PC-3 (cell line): Measurements from ENCODE around the gene PSKH1. TPM values are rescaled to one million over a fixed set of nuclear protein-coding genes. Genes with fewer than 3 reads are reported as not detected.

Source experiments
- ATAC-seq: fragments of 200-7000 bp; cut with Tn5 transposase; 2 replicates; pipeline ENCODE4 v1.9.1; 2020; ENCODE audit warnings: mild to moderate bottlenecking, moderate library complexity
- BruUV-seq: library from RNA; stranded (reverse); fragments of 400-500 nt; replicated peaks from 2 replicates; lab custom pipeline; 2021; lab: Mats Ljungman, UMichigan
- CTCF ChIA-PET: fragments of 300-600 bp; sonication (Branson Sonifier 250); formaldehyde crosslinking; loops from one replicate; lab custom pipeline; 2022; ENCODE audit warnings: antibody characterized with exemption; lab: Charles Lee
- POLR2A ChIA-PET: fragments of 300-600 bp; sonication (Branson Sonifier 250); formaldehyde crosslinking; loops from one replicate; lab custom pipeline; 2022; ENCODE audit warnings: antibody characterized with exemption; ENCODE audit not compliant: unreplicated experiment; lab: Charles Lee
- DNase-seq: peaks from one replicate; pipeline ENCODE4 v3.0.0-alpha.2; 2015
- H2AFZ ChIP-seq: fragments of 300-600 bp; sonication (generic); 2 replicates; pipeline ENCODE4 v1.6.0; 2016; ENCODE audit warnings: antibody characterized with exemption, low read length
- H3F3A ChIP-seq: fragments of 300-600 bp; sonication (generic); one replicate; pipeline ENCODE4 v1.6.0; 2017; ENCODE audit warnings: antibody characterized with exemption, low read length, control low read depth, mild to moderate bottlenecking; ENCODE audit not compliant: unreplicated experiment
- H3K27ac ChIP-seq: fragments of 300-600 bp; sonication (generic); 2 replicates; pipeline ENCODE4 v1.5.1; 2016; ENCODE audit warnings: mild to moderate bottlenecking, low read length
- H3K27me3 ChIP-seq: fragments of 300-600 bp; sonication (generic); 2 replicates; pipeline ENCODE4 v1.6.1; 2016; ENCODE audit warnings: low read length, mixed read lengths
- H3K36me3 ChIP-seq: fragments of 300-600 bp; sonication (generic); 2 replicates; pipeline ENCODE4 v1.6.1; 2016; ENCODE audit warnings: low read depth, mixed run types, low read length, mixed read lengths
- H3K4me1 ChIP-seq: fragments of 300-600 bp; sonication (generic); 2 replicates; pipeline ENCODE4 v1.5.1; 2016; ENCODE audit warnings: low read length; ENCODE audit not compliant: insufficient read depth
- H3K4me2 ChIP-seq: fragments of 300-600 bp; sonication (generic); 2 replicates; pipeline ENCODE4 v1.6.0; 2016; ENCODE audit warnings: low read length
- H3K4me3 ChIP-seq: fragments of 300-600 bp; sonication (generic); 2 replicates; pipeline ENCODE4 v1.5.1; 2016; ENCODE audit warnings: mild to moderate bottlenecking, low read length, mixed read lengths
- H3K79me2 ChIP-seq: fragments of 300-600 bp; sonication (generic); 2 replicates; pipeline ENCODE4 v1.6.1; 2017; ENCODE audit warnings: low read length, mixed read lengths
- H3K9ac ChIP-seq: fragments of 300-600 bp; sonication (generic); 2 replicates; pipeline ENCODE4 v1.6.0; 2016; ENCODE audit warnings: mild to moderate bottlenecking, low read length
- H3K9me2 ChIP-seq: fragments of 300-600 bp; sonication (generic); replicated peaks from 2 replicates; pipeline ENCODE4 v1.6.1; 2016; ENCODE audit warnings: mixed run types, low read length, mixed read lengths
- H3K9me3 ChIP-seq: fragments of 300-600 bp; sonication (generic); 2 replicates; pipeline ENCODE4 v1.6.1; 2016; ENCODE audit warnings: low read length, mixed read lengths
- H4K20me1 ChIP-seq: fragments of 300-600 bp; sonication (generic); 2 replicates; pipeline ENCODE4 v1.6.1; 2016; ENCODE audit warnings: low read length, mixed read lengths
- EZH2 ChIP-seq: fragments of 300-600 bp; sonication (generic); IDR thresholded peaks from one replicate; pipeline ENCODE4 v1.6.1; 2017; ENCODE audit warnings: antibody characterized with exemption, mild to moderate bottlenecking, low read length; ENCODE audit not compliant: unreplicated experiment
- EZH2phosphoT487 ChIP-seq: fragments of 300-600 bp; sonication (generic); IDR thresholded peaks from 2 replicates; pipeline ENCODE4 v1.6.1; 2018; ENCODE audit warnings: mild to moderate bottlenecking, antibody characterized with exemption, low read length, borderline replicate concordance
- intact Hi-C: fragments of 100-400 bp; cut with micrococcal nuclease; formaldehyde crosslinking; loops from 2 replicates; pipeline ENCODE4 v1.9.0; 2023
- total RNA-seq: library from RNA; depleted of rRNA; stranded (reverse); fragments of >200 nt; gene quantifications from 2 replicates; pipeline ENCODE4 v1.2.3, GENCODE V29; 2014
- TF ChIP-seq, protein P1 (sequence below): fragments of 300-600 bp; sonication (generic); conservative IDR thresholded peaks from 2 replicates; pipeline ENCODE4 v1.5.1; 2017; ENCODE audit warnings: antibody characterized with exemption, low read depth, mild to moderate bottlenecking, low read length

PSKH1 gene
- total RNA-seq, 1 experiment from 2014 or later = 6.6 TPM

DNA sequence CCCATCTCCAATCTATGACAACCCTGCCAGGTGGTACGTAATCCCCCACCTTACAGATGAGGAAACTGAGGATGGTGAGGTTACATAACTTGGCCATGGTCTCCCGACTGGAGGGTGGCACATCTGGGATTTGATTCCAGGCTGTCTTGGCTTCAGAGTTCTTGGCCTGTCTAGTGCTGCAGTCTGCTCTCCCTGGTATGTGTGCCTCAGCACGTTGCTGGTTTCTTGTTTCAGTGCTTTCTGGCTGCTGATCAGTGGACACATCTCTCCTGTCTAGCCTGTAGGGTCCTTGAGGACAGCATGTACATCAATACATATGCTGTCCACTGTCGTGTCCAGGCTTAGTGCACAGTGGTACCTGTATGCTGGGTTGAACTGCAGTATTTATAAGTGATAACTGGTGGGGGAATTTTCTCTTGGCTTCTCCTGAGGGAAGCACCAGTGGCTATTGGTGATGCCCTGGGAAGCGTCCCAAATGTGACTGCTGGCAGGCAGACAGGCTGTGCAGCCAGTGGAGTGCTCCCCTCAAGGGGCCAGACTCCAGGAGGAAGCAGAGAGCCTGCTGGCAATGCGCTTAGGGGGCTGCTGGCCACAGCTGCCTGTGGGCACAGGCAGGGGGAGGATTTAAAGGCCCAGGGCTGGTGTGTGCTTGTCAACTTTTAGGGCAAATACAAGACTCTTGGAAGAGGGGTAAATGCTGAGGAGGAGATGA lies 24.2 kb downstream of the PSKH1 start:
- peaks cover 13% of the 10 kb centered on the region for H3K4me1 ChIP-seq
- peak; percentile 25 for ATAC-seq
- H3K36me3 ChIP-seq = no peaks in the 10 kb centered on the region; the same call in 1 of the 2 replicates
- no peaks in the 10 kb centered on the region for H3F3A ChIP-seq
- no peak overlapping the region for H3K9ac ChIP-seq
- TF ChIP-seq, protein P1, sequence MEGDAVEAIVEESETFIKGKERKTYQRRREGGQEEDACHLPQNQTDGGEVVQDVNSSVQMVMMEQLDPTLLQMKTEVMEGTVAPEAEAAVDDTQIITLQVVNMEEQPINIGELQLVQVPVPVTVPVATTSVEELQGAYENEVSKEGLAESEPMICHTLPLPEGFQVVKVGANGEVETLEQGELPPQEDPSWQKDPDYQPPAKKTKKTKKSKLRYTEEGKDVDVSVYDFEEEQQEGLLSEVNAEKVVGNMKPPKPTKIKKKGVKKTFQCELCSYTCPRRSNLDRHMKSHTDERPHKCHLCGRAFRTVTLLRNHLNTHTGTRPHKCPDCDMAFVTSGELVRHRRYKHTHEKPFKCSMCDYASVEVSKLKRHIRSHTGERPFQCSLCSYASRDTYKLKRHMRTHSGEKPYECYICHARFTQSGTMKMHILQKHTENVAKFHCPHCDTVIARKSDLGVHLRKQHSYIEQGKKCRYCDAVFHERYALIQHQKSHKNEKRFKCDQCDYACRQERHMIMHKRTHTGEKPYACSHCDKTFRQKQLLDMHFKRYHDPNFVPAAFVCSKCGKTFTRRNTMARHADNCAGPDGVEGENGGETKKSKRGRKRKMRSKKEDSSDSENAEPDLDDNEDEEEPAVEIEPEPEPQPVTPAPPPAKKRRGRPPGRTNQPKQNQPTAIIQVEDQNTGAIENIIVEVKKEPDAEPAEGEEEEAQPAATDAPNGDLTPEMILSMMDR = no peak
- TF ChIP-seq EZH2 (no peak), EZH2phosphoT487 (no peak)
- ChIA-PET POLR2A (no interaction called here), CTCF (interaction anchor here (1.0 kb wide), 1 partner anchor 396 kb away, joined by 4 read pairs; no protein-coding TSS in a partner anchor)
- H3K4me2 ChIP-seq = 0 out of 2 replicates have a peak overlapping the region, but pooled peaks have one; percentile 12
- 0 out of 2 replicates have a peak, but pooled peaks cover 5% of the 10 kb centered on the region for H4K20me1 ChIP-seq
- peak overlapping the region; percentile 66 for H3K27ac ChIP-seq
- H3K4me3 ChIP-seq = no peak overlapping the region
- H3K79me2 ChIP-seq = 0 out of 2 replicates have a peak, but pooled peaks cover 4% of the 10 kb centered on the region
- BruUV-seq = no TSS peak
- DNase-seq = no peak
- no peaks in the 10 kb centered on the region for H3K27me3 ChIP-seq
- intact Hi-C loops = no loop called here
- H3K9me3 ChIP-seq = no peaks in the 10 kb centered on the region
- H2AFZ ChIP-seq = no peak overlapping the region
- H3K9me2 ChIP-seq = no peaks in the 10 kb centered on the region

DNA sequence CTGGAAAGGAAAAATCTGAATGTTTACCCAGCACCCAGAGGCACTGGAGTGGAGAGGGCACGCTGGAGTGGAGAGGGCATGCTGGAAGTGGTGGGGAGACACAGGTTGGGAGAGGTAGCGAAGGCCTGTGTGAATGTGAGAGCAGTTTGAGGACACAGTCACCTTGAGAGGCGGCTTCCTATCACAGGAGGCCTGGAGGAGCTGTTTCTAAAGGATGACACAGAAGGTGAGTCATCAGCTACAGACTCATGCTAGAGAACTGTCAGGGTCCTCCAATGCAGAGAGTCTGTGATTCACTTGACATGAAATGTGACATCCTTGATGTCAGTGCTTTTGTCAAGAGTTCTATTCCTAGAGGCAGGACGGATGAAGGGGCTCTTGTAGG lies 24.8 kb downstream of the PSKH1 start:
- Histone ChIP-seq H3K4me3 (no peak overlapping the region), H3K36me3 (no peaks in the 10 kb centered on the region; the same call in 1 of the 2 replicates), H3K27me3 (no peaks in the 10 kb centered on the region), H3K9me2 (no peaks in the 10 kb centered on the region), H3K79me2 (0 out of 2 replicates have a peak, but pooled peaks cover 4% of the 10 kb centered on the region), H3K9ac (no peak overlapping the region), H3K9me3 (no peaks in the 10 kb centered on the region), H3K27ac (peak overlapping the region; percentile 66), H2AFZ (no peak overlapping the region), H3F3A (no peaks in the 10 kb centered on the region), H4K20me1 (0 out of 2 replicates have a peak, but pooled peaks cover 5% of the 10 kb centered on the region), H3K4me2 (0 out of 2 replicates have a peak overlapping the region, but pooled peaks have one; percentile 12), H3K4me1 (peaks cover 13% of the 10 kb centered on the region)
- CTCF ChIA-PET = interaction anchor here (1.0 kb wide), 1 partner anchor 397 kb away, joined by 4 read pairs; no protein-coding TSS in a partner anchor
- no peak for TF ChIP-seq EZH2phosphoT487
- peak; percentile 99 for ATAC-seq
- BruUV-seq = no TSS peak
- intact Hi-C loops = no loop called here
- POLR2A ChIA-PET = no interaction called here
- peak; percentile 87 for DNase-seq

DNA sequence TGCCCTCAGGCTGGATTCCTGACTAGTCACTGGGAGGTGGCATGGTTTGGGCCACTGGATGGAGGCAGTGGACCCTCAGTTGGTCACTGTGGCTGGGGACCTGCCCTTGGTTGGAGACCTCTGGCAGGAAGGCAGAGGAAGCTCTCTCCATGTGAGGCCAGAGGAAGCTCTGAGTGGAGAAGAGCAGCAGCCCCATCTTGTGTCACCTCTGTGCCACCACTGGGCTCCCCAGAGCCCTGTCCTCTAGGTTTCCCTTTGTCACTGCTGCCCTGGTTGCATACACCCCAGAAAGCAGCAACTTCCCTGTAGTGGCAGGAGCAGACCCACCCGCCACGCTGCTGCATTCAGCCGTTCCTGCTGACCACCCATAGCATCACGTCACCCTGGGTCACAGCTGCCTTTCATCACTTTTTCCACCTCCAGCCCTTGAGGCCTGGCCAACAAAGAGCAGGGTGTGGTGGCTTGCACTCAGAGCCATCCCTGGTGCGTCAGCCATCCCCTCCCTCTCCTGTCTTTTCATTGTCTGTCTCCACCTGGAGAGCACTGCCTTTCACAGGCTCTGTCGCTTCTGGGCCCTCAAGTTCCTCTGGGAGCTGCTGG lies 26.7 kb downstream of the PSKH1 start:
- TF ChIP-seq EZH2phosphoT487 (no peak), EZH2 (no peak)
- TF ChIP-seq, protein P1 = no peak
- Histone ChIP-seq H3K9ac (no peak overlapping the region), H3K27ac (no peak overlapping the region), H2AFZ (no peak overlapping the region), H3K9me2 (no peaks in the 10 kb centered on the region), H3K4me3 (no peak overlapping the region), H3F3A (no peaks in the 10 kb centered on the region), H3K4me2 (no peak overlapping the region), H3K79me2 (0 out of 2 replicates have a peak, but pooled peaks cover 4% of the 10 kb centered on the region), H4K20me1 (0 out of 2 replicates have a peak, but pooled peaks cover 5% of the 10 kb centered on the region), H3K9me3 (no peaks in the 10 kb centered on the region), H3K27me3 (no peaks in the 10 kb centered on the region), H3K4me1 (peaks cover 13% of the 10 kb centered on the region), H3K36me3 (no peaks in the 10 kb centered on the region; the same call in 1 of the 2 replicates)
- DNase-seq (no peak), ATAC-seq (no peak)
- CTCF ChIA-PET = no interaction called here
- POLR2A ChIA-PET = no interaction called here
- intact Hi-C loops = no loop called here
- BruUV-seq = no TSS peak
